ENCODE results near the gene APBA2.

DNA sequence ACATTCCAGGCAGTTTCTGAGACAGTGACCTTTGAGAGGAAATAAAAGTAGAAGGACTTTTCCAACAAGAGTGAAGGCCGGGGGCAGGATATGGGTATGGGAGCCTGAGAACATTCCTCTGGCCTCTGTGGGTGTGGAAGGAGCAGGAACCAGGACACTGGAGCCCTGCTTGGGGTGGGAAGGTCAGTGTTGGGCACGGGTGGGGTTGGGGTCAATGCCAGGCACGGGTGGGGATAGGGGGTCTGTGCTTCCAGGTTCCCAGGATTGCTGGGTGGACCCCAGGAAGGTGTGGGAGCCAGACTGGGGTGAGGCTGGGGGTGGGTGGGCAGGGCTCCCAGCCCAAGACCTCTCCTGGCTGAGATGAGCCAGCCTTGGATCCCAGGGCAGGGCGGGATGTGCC, 220.3 kb downstream of the APBA2 start:
- TF ChIP-seq, protein P1, sequence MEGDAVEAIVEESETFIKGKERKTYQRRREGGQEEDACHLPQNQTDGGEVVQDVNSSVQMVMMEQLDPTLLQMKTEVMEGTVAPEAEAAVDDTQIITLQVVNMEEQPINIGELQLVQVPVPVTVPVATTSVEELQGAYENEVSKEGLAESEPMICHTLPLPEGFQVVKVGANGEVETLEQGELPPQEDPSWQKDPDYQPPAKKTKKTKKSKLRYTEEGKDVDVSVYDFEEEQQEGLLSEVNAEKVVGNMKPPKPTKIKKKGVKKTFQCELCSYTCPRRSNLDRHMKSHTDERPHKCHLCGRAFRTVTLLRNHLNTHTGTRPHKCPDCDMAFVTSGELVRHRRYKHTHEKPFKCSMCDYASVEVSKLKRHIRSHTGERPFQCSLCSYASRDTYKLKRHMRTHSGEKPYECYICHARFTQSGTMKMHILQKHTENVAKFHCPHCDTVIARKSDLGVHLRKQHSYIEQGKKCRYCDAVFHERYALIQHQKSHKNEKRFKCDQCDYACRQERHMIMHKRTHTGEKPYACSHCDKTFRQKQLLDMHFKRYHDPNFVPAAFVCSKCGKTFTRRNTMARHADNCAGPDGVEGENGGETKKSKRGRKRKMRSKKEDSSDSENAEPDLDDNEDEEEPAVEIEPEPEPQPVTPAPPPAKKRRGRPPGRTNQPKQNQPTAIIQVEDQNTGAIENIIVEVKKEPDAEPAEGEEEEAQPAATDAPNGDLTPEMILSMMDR (optimal IDR thresholded peaks at IDR 0.05 in 1 of 3, IDR thresholded peaks at IDR 0.05 in 1 of 3, conservative IDR thresholded peaks at IDR 0.05 in 1 of 3; ENCODE audit: extremely low read depth in 1 of 3, insufficient read depth in 2 of 3, low read length in 3 of 3) = no peak
- TF ChIP-seq EZH2 (IDR thresholded peaks at IDR 0.05; ENCODE audit: low read length) = no peak
